Measurements from ENCODE around the gene HDC. TPM values are rescaled to one million over a fixed set of nuclear protein-coding genes. Genes with fewer than 3 reads are reported as not detected.

HDC gene
- total and polyA plus RNA-seq, 8 donors, result 0.64 to 4.6 (median 1.6) TPM

GRCh38 chr15:50267577-50267976, 2.1 kb upstream of the HDC start:
- DNase-seq (no peak), ATAC-seq (no peak)
- no peaks in the 10 kb centered on the region for H3K27me3 ChIP-seq
- TF ChIP-seq CTCF (IDR thresholded peaks at IDR 0.05), result no peak
- intact Hi-C loops (cut with DNase I), result no loop called here
- no peak overlapping the region for H3K4me3 ChIP-seq
- peaks cover 0 to 4% of the 10 kb centered on the region in 2 donors for H3K4me1 ChIP-seq
- H3K36me3 ChIP-seq, result no peaks in the 10 kb centered on the region
- H3K27ac ChIP-seq, result no peak overlapping the region
- no peaks in the 10 kb centered on the region for H3K9me3 ChIP-seq

GRCh38 chr15:50262533-50262932, 3.0 kb downstream of the HDC start:
- intact Hi-C loops (cut with DNase I), result no loop called here
- no peaks in the 10 kb centered on the region for H3K36me3 ChIP-seq
- no peak overlapping the region for H3K4me3 ChIP-seq
- no peak overlapping the region for H3K27ac ChIP-seq
- no peaks in the 10 kb centered on the region for H3K9me3 ChIP-seq
- H3K4me1 ChIP-seq, result peaks cover 0 to 29% of the 10 kb centered on the region in 2 donors
- ATAC-seq (no peak), DNase-seq (no peak)
- no peaks in the 10 kb centered on the region for H3K27me3 ChIP-seq
- TF ChIP-seq CTCF (IDR thresholded peaks at IDR 0.05), result no peak

GRCh38 chr15:50261981-50262380, 3.5 kb downstream of the HDC start:
- Histone ChIP-seq H3K27ac (no peak overlapping the region), H3K4me3 (no peak overlapping the region), H3K36me3 (no peaks in the 10 kb centered on the region), H3K4me1 (peaks cover 0 to 30% of the 10 kb centered on the region in 2 donors), H3K27me3 (no peaks in the 10 kb centered on the region), H3K9me3 (no peaks in the 10 kb centered on the region)
- ATAC-seq (no peak), DNase-seq (no peak)
- intact Hi-C loops (cut with DNase I), result no loop called here
- no peak for TF ChIP-seq CTCF (IDR thresholded peaks at IDR 0.05)

- intact Hi-C loops (cut with DNase I), result no loop called here
- ATAC-seq, result peak; percentile 21
- no peaks in the 10 kb centered on the region for H3K36me3 ChIP-seq
- H3K4me3 ChIP-seq, result no peak overlapping the region
- no peak for TF ChIP-seq CTCF (IDR thresholded peaks at IDR 0.05)
- no peak overlapping the region for H3K27ac ChIP-seq
- H3K4me1 ChIP-seq, result peaks cover 0 to 34% of the 10 kb centered on the region in 2 donors
- H3K9me3 ChIP-seq, result no peaks in the 10 kb centered on the region
- no peaks in the 10 kb centered on the region for H3K27me3 ChIP-seq
- no peak for DNase-seq
Observed at GRCh38 chr15:50260969-50261496, 4.5 kb downstream of the HDC start.

DNA sequence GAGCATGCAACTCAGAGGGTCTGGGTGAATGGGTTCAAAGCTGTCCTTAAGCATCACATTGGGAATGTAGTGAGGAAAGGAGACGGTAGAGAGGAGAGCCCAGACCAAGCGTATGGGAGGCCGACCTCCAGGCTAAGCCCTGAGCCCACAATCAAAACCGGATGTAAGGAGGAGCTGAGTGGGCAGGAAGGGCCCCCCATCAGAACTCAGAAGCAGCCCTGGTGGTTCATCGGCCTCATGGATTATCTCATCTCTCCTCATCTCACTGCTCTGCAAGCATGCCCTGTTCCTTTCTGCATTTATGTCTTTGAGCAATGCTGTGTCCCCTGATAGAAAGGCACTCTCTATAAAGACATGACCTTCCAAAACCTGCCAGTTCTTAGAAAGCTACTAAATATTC, 6.2 kb downstream of the HDC start:
- Histone ChIP-seq H3K36me3 (no peaks in the 10 kb centered on the region), H3K4me1 (peaks cover 0 to 34% of the 10 kb centered on the region in 2 donors), H3K27ac (no peak overlapping the region), H3K9me3 (no peaks in the 10 kb centered on the region), H3K4me3 (no peak overlapping the region), H3K27me3 (no peaks in the 10 kb centered on the region)
- DNase-seq, result no peak
- intact Hi-C loops (cut with DNase I), result no loop called here
- no peak for TF ChIP-seq CTCF (IDR thresholded peaks at IDR 0.05)
- ATAC-seq, result no peak
